Caco-2 (cell line): ENCODE results near the gene CTNNAL1. TPM values are rescaled to one million over a fixed set of nuclear protein-coding genes. Genes with fewer than 3 reads are reported as not detected.

Experiments
- BruUV-seq: library from RNA; stranded (reverse); fragments of 400-500 nt; replicated peaks from 2 replicates; lab custom pipeline; 2021; lab: Mats Ljungman, UMichigan
- CTCF ChIA-PET: fragments of 300-600 bp; sonication (Branson Sonifier 250); formaldehyde crosslinking; loops from one replicate; lab custom pipeline; 2022; ENCODE audit warnings: antibody characterized with exemption; lab: Charles Lee
- POLR2A ChIA-PET: fragments of 300-600 bp; sonication (Branson Sonifier 250); formaldehyde crosslinking; loops from one replicate; lab custom pipeline; 2022; ENCODE audit warnings: antibody characterized with exemption; lab: Charles Lee
- DNase-seq, 2 experiments: peaks; one replicate each; pipeline versions ENCODE4 v3.0.0 to v3.0.0-alpha.2; 2020 to 2022
- H3K27me3 ChIP-seq: replicated peaks from 2 replicates; pipeline ENCODE4 v1.6.0; 2011; ENCODE audit warnings: low read length; ENCODE audit not compliant: control insufficient read depth, insufficient read depth
- H3K36me3 ChIP-seq: 2 replicates; pipeline ENCODE4 v1.5.1; 2011; ENCODE audit warnings: low read length; ENCODE audit not compliant: control insufficient read depth, insufficient read depth
- H3K4me1 ChIP-seq: fragments of 250-450 bp; sonication (Bioruptor Pico); 2 replicates; pipeline ENCODE4 v1.5.1; 2020; ENCODE audit warnings: mild to moderate bottlenecking
- H3K4me3 ChIP-seq: 2 replicates; pipeline ENCODE4 v1.5.1; 2011; ENCODE audit warnings: low read depth, mild to moderate bottlenecking, control low read depth, low read length
- H3K9me3 ChIP-seq: fragments of 250-450 bp; sonication (Bioruptor Pico); 2 replicates; pipeline ENCODE4 v1.5.1; 2020; ENCODE audit warnings: mild to moderate bottlenecking, moderate library complexity
- H3K27ac Mint-ChIP-seq: one replicate; pipeline ENCODE4 v1.8.0; 2022; ENCODE audit warnings: mixed read lengths; ENCODE audit not compliant: unreplicated experiment
- H3K27me3 Mint-ChIP-seq: one replicate; pipeline ENCODE4 v1.8.0; 2022; ENCODE audit warnings: mixed read lengths; ENCODE audit not compliant: insufficient read depth, unreplicated experiment
- H3K36me3 Mint-ChIP-seq: one replicate; pipeline ENCODE4 v1.8.0; 2022; ENCODE audit warnings: mild to moderate bottlenecking, mixed read lengths; ENCODE audit not compliant: insufficient read depth, unreplicated experiment
- H3K4me1 Mint-ChIP-seq: one replicate; pipeline ENCODE4 v1.8.0; 2022; ENCODE audit warnings: low read depth, mixed read lengths; ENCODE audit not compliant: unreplicated experiment
- H3K4me3 Mint-ChIP-seq: one replicate; pipeline ENCODE4 v1.8.0; 2022; ENCODE audit warnings: mild to moderate bottlenecking, moderate library complexity, mixed read lengths; ENCODE audit not compliant: unreplicated experiment
- H3K9me3 Mint-ChIP-seq: one replicate; pipeline ENCODE4 v1.8.0; 2022; ENCODE audit warnings: mixed read lengths; ENCODE audit not compliant: unreplicated experiment
- intact Hi-C: fragments of 100-400 bp; cut with micrococcal nuclease; formaldehyde crosslinking; loops from one replicate; pipeline ENCODE4 v1.10.0; 2022; ENCODE audit not compliant: unreplicated experiment
- total RNA-seq: library from RNA; stranded (reverse); gene quantifications from 2 replicates; pipeline ENCODE4 v1.2.3, GENCODE V29; 2022
- TF ChIP-seq, protein P1 (sequence below), 2 experiments: fragments of 200-600 bp in 1 of 2; IDR thresholded peaks; 1 replicate in 1 of 2; 2 replicates in 1 of 2; pipeline versions ENCODE4 v1.5.1 to v1.8.0; 2011 to 2022; ENCODE audit warnings: antibody characterized with exemption in 1 of 2, control low read depth in 1 of 2, inconsistent platforms in 1 of 2, low read depth in 1 of 2, low read length in 1 of 2, mild to moderate bottlenecking in 1 of 2, moderate library complexity in 1 of 2; ENCODE audit not compliant: insufficient read depth in 1 of 2, severe bottlenecking in 1 of 2, unreplicated experiment in 1 of 2

CTNNAL1 gene
- total RNA-seq, 1 experiment from 2014 or later: 107 TPM

GRCh38 chr9:109043578-109043977, 30.3 kb upstream of the CTNNAL1 start:
- Mint-ChIP-seq H3K9me3 (peaks cover 18% of the 10 kb centered on the region), H3K36me3 (peaks cover 80% of the 10 kb centered on the region), H3K4me1 (peaks cover 32% of the 10 kb centered on the region), H3K27ac (no peak overlapping the region), H3K27me3 (no peaks in the 10 kb centered on the region), H3K4me3 (no peak overlapping the region)
- Histone ChIP-seq H3K4me1 (peaks cover 20% of the 10 kb centered on the region), H3K36me3 (peaks cover 4% of the 10 kb centered on the region), H3K27me3 (no peaks in the 10 kb centered on the region), H3K4me3 (no peak overlapping the region), H3K9me3 (no peaks in the 10 kb centered on the region)
- BruUV-seq: no TSS peak
- ChIA-PET CTCF (no interaction called here), POLR2A (no interaction called here)
- TF ChIP-seq, protein P1, sequence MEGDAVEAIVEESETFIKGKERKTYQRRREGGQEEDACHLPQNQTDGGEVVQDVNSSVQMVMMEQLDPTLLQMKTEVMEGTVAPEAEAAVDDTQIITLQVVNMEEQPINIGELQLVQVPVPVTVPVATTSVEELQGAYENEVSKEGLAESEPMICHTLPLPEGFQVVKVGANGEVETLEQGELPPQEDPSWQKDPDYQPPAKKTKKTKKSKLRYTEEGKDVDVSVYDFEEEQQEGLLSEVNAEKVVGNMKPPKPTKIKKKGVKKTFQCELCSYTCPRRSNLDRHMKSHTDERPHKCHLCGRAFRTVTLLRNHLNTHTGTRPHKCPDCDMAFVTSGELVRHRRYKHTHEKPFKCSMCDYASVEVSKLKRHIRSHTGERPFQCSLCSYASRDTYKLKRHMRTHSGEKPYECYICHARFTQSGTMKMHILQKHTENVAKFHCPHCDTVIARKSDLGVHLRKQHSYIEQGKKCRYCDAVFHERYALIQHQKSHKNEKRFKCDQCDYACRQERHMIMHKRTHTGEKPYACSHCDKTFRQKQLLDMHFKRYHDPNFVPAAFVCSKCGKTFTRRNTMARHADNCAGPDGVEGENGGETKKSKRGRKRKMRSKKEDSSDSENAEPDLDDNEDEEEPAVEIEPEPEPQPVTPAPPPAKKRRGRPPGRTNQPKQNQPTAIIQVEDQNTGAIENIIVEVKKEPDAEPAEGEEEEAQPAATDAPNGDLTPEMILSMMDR (IDR thresholded peaks at IDR 0.05; ENCODE audit: insufficient read depth in 1 of 2, low read depth in 1 of 2, low read length in 1 of 2, severe bottlenecking in 1 of 2, unreplicated experiment in 1 of 2): no peak
- DNase-seq: no peak
- intact Hi-C loops: no loop called here

GRCh38 chr9:109040571-109040970, 27.3 kb upstream of the CTNNAL1 start:
- POLR2A ChIA-PET: no interaction called here
- H3K36me3 Mint-ChIP-seq: peaks cover 82% of the 10 kb centered on the region

DNA sequence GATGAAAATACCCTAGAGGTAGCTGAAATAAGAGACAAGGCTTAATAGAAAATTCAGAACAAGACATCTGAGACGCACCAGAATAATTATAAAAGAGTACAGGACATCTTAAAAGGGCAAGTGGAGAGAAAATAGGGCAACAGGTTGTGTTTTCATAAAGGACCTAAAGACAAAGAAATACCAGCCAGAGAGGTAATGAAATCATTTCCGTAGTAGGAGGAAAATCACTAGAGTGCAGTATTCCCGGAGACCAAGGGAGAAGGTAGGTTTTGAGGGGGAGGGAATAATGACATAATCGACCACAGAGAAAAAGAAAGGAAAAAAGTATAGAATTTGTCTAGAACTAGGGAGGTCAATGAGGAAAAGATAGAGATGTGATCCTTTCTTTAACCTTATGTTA, 26.2 kb upstream of the CTNNAL1 start:
- intact Hi-C loops: no loop called here
- Mint-ChIP-seq H3K4me1 (peaks cover 36% of the 10 kb centered on the region), H3K27ac (peak overlapping the region; percentile 14), H3K36me3 (peaks cover 79% of the 10 kb centered on the region), H3K27me3 (no peaks in the 10 kb centered on the region), H3K4me3 (no peak overlapping the region), H3K9me3 (peaks cover 18% of the 10 kb centered on the region)
- no TSS peak for BruUV-seq
- ChIA-PET POLR2A (no interaction called here), CTCF (no interaction called here)
- no peak overlapping the region for H3K4me3 ChIP-seq
- H3K4me1 ChIP-seq: peaks cover 27% of the 10 kb centered on the region
- no peak for DNase-seq
- peaks cover 4% of the 10 kb centered on the region for H3K36me3 ChIP-seq
- H3K27me3 ChIP-seq: no peaks in the 10 kb centered on the region
- TF ChIP-seq, protein P1 (IDR thresholded peaks at IDR 0.05; ENCODE audit: insufficient read depth in 1 of 2, low read depth in 1 of 2, low read length in 1 of 2, severe bottlenecking in 1 of 2, unreplicated experiment in 1 of 2): no peak
- H3K9me3 ChIP-seq: no peaks in the 10 kb centered on the region

More at GRCh38 chr9:109040571-109040970, 27.3 kb upstream of the CTNNAL1 start:
- BruUV-seq: no TSS peak
- no peak overlapping the region for H3K4me3 Mint-ChIP-seq
- H3K9me3 ChIP-seq: no peaks in the 10 kb centered on the region
- peaks cover 18% of the 10 kb centered on the region for H3K9me3 Mint-ChIP-seq
- intact Hi-C loops: no loop called here
- peaks cover 27% of the 10 kb centered on the region for H3K4me1 ChIP-seq
- no peaks in the 10 kb centered on the region for H3K27me3 Mint-ChIP-seq
- H3K4me3 ChIP-seq: no peak overlapping the region
- peaks cover 4% of the 10 kb centered on the region for H3K36me3 ChIP-seq
- DNase-seq: no peak
- peaks cover 36% of the 10 kb centered on the region for H3K4me1 Mint-ChIP-seq
- TF ChIP-seq, protein P1 (IDR thresholded peaks at IDR 0.05; ENCODE audit: insufficient read depth in 1 of 2, low read depth in 1 of 2, low read length in 1 of 2, severe bottlenecking in 1 of 2, unreplicated experiment in 1 of 2): no peak
- CTCF ChIA-PET: no interaction called here
- H3K27ac Mint-ChIP-seq: no peak overlapping the region
- no peaks in the 10 kb centered on the region for H3K27me3 ChIP-seq
